NCI-H2107 treated with DMSO at 0.1 percent for 48 hours (cell line): Measurements from ENCODE around the gene NTM.

Experiments
- DNase-seq: peaks from one replicate; lab custom pipeline; 2025; ENCODE audit not compliant: unreplicated experiment; lab: John Stamatoyannopoulos, UW

Gene NTM

GRCh38 chr11:131880316-131880715 is 509.9 kb downstream of the NTM start:
- DNase-seq: no peak

DNA sequence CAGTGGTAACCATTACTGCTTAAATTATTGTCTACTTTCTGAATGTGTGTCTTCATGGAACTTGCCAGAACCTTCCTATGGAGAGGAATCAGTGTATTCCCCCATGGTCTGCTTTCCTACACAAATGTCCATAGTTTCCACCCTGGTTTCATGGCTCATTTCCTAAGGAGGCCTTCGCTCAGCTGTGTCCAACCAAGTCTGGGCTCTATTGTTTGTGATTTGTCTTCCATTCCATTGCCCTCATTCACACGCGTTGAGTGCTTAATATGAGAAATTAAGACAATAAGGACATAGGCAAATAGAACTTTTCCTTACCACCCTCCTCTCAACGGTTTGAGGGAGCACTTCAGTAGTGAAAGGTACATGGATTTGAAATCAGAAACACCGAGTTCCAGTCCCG is 510.6 kb downstream of the NTM start:
- no peak for DNase-seq

DNA sequence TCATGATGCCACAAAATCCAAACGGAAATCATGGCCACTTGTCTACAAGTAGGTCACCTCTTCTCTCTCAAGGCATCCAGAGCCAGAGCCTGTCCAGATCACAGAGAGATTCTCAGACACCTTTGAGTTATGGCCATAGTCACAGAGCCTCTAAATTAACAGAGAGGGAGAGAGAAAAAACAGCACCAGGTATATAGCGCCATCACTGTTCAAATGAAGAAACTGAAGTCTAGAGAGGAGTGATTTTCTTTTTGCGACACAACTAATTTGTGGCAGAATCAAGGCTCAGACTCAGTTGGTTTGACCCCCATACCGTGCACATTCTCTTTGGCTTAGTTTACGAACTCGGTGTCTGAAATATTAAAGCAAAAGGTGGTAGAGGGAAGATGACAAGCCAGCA is 512.9 kb downstream of the NTM start:
- no peak for DNase-seq

- no peak for DNase-seq
Measured at GRCh38 chr11:131884461-131885073, 514.2 kb downstream of the NTM start.

- DNase-seq: no peak
Measured at GRCh38 chr11:131885431-131885830, 515.0 kb downstream of the NTM start.

DNA sequence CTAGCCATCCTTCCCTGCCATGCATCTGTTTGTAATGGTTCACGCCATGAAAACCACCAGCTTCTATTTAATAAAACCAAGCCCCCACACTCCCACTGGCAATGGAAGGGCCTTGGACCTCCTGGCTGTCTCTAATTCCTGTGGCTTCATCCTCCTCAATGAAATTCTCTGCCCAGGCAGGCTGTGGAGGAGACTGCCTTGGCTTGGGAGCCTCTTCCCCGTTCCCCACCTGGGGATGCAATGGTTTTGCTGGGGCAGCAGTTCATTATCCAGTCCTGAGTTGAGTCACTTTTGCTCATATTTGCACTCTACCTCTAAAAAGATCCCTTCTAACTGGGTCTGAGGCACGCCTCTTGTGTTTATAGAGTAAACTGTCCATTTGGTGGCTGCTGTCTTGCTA is 515.8 kb downstream of the NTM start:
- no peak for DNase-seq

DNA sequence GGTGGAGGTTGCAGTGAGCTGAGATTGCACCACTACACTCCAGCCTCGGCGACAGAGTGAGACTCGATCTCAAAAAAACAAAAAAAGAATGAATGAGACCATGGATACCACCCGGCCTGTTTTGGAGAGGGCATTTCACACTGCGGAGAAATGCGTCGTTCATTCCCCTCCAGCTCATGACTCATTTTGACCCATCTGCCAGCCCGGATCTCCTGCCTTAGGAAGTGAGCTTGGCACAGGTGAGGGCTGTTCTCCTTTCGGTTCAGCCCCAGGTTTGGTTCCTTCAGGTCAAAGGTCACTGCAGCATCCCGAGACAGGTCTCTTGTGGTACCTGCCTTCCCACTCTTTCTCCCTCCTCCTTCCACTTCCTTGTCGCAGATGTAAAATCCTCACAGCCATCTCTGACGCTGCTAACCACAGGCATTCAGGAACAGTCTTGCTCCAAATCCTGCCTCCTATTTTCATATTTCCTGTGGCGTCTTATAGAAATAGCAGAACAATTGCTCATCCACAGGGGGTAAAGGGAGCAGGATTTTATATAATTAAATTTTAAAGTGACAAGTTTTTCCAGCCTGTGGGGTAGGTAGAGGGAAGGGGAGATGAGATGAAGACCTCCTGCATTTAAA is 517.9 kb downstream of the NTM start:
- no peak for DNase-seq

DNA sequence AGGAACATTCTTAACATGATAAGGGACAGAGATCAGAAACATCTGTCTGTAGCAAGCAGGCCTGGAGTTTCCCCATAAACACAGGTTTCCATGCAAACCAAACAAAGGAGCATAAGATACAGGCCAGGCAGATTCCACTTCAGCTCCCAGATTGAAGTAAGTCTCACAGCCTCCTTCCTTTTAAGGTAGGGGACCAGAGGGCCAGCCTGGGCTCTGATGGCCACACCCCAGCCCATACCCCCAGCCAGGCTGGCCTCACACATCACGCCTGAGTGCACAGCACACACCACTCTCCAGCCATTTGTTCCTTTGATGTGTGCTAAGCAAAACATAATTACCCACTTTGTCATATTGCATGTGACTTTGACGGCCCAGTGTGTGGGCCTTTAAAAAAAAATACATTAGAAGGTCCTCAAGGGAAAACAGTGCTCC is 518.7 kb downstream of the NTM start:
- DNase-seq: no peak

GRCh38 chr11:131889760-131890581 is 519.6 kb downstream of the NTM start:
- DNase-seq: no peak

DNA sequence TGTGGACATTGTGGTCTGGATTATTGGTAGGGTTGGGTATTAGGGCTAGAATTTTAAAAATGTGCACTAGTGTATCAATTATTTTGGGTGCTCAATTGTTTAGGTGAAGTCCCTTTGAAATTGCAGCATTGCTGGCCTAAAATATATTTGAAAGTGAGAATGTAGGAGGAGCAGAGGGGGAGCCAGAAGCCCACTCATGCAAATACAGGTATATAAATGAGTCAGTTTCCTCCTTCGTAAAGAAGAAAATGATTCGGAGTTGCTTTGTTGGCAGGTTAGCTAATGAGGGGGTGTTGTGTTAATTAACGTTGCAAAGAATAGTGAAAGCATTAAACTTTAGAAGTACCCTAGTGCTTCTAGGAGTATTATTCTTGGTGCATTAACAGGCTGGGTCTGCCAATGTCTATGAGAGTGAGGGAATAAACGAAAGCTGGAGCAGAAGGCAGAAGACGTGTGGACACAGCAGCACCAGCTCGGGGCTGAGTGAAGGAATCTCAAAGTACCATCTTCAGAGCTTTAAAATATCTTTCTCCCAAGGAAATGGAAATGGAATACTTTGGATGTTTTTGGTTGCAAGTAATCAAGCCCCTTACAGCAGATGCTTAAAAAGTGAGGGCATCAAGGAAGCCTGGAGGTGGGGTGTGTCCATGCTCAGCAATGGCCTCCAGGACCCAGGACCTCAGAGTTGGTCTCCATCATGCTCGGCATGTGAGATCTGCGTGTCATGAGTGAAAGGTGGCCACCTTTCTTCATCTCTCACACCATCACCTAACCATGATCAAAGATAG is 522.9 kb downstream of the NTM start:
- no peak for DNase-seq

- no peak for DNase-seq
Measured at GRCh38 chr11:131893988-131894387, 523.6 kb downstream of the NTM start.

DNA sequence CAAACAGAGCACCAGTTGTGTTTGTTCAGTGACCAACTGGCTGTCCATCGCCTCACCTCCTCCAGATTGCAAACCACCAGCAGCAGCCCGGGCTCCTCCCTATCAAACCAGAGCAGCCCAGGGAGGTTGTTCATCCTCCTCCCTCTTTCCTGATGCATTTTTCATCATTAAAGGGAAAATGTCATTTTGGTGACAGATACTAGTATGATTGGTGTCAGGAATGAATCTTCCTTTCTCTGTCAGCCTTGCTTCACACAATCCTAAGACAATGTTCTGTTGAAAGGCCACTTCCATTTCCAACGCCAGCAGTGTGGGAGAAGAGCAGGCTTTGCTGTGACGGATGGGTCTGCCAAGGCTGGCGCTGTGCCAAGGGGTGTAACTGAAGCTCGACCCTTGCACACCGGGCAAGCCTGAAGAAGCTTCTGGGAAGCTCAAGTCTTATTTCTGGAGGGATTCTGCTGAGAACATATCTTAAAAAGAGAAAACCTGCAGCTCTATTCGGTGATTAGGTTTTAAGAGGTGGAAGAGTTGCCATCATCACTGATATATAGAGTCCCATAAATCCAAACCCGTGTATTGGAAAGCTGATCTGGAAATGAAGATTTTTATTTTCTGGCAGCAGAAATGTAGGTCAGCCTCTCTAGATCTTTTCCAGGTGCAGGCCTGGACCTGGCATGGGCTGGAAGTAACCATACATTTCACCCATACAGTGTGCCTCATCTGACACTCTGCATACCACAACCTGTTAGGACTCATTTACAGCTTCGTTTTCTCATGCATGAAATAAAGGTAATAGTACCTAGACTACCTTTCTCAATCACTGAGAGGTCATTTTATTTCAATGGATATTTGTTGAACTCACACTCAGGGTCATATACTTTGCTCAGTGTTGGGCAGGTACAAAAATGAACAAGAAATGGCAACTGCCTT is 524.5 kb downstream of the NTM start:
- no peak for DNase-seq

- no peak for DNase-seq
Measured at GRCh38 chr11:131895865-131896264, 525.5 kb downstream of the NTM start.

DNA sequence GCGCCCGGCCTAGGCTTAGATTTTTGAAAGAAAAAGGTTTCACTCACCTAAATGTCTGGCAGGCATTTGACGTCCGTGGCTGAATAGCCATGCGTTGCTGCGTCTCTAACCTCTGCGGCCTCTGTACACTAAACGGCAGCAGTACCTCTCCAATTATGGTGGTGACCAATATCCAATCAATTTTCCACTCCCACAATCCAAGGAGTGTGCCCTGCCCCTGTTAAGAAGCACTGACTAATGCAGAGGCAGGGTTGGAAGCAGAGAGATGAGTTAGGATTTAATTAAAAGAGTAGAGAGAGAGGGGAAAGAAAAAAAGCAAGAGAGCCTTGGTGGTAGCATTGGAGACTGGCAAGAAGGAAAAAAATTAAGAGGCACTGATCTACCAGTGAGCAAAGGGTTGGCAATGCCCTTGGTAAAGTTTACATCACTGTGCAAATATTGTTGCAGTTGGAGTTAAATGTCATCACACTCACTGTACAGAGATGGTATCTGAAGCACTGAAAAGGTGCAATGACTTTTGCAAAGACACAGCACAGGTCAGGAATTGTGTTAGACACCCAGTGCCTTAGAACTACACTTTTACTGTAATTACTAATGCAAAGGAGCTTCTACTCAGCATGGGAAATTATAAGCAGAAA is 526.7 kb downstream of the NTM start:
- DNase-seq: no peak

DNA sequence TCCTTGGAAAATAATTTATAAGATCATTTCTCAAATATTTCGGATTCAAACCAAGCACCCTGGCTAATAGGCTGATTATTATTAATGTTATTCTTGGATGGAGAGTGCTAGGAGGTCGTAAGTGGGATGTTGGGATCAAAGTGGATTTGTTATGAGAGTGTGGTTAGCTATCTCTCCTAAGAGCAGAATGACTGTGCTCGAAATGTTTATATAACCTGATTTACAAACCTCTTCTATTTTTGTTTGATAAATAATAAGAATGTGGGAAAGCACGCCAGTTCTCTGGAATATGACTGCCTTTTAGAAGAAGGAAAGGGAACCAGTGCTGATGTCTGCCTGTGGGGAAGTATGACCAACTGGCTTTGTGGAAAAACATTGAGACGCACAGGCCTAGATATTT is 527.5 kb downstream of the NTM start:
- DNase-seq: no peak

- no peak for DNase-seq
Measured at GRCh38 chr11:131898949-131899348, 528.5 kb downstream of the NTM start.

DNA sequence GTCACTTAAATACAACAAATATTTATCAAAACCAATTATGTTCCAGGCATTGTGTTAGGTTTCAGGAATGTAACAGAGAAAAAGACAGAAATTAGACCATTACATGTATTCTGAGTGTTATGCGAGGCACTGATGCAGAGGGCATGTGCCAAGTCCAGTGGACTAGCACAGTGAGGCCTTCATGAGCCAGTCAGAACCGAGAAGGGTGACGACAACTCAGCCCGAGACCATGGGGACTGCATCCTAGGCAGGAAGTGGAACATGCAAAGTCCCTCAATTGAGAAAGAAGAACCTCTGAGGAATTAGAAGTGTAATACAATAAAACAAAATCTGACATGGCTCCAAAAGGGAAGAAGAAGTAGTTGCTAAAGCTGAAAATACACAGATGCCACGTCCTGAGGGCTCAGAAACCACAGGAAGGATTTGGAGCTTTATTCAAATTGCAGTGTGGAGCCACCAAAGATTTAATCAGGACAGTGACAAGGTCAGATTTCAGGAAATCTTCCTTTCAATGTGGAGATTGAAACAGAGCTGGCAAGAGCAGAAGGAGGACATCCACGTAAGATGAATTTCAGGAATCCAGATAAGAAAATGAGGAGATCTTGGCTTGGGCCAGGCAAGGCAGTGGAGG is 529.6 kb downstream of the NTM start:
- no peak for DNase-seq

- no peak for DNase-seq
Measured at GRCh38 chr11:131902421-131902820, 532.0 kb downstream of the NTM start.

DNA sequence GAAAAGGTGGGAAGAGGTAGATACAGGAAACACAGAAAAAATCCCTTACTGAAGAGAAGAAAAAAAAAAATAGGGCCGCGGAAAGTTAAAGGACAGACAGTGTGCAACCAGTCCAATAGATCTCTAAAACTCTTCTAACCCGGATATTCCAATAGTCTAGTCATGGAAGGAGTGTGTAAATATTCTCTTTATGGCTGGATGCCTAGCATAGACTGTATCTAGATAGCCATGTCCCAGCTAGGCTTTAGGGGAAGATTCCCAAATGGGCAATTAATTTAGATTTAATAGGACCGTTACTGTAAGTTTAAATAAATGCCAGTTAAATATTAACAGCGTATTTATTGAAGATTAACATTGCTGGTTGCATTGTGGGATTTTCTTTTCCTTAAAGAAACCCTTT is 532.7 kb downstream of the NTM start:
- no peak for DNase-seq
